NCI-H128 (cell line): Measurements from ENCODE around the gene HMCN1.

Experiments used
- DNase-seq: peaks from one replicate; lab custom pipeline; 2025; ENCODE audit not compliant: unreplicated experiment; lab: John Stamatoyannopoulos, UW

HMCN1 gene

DNA sequence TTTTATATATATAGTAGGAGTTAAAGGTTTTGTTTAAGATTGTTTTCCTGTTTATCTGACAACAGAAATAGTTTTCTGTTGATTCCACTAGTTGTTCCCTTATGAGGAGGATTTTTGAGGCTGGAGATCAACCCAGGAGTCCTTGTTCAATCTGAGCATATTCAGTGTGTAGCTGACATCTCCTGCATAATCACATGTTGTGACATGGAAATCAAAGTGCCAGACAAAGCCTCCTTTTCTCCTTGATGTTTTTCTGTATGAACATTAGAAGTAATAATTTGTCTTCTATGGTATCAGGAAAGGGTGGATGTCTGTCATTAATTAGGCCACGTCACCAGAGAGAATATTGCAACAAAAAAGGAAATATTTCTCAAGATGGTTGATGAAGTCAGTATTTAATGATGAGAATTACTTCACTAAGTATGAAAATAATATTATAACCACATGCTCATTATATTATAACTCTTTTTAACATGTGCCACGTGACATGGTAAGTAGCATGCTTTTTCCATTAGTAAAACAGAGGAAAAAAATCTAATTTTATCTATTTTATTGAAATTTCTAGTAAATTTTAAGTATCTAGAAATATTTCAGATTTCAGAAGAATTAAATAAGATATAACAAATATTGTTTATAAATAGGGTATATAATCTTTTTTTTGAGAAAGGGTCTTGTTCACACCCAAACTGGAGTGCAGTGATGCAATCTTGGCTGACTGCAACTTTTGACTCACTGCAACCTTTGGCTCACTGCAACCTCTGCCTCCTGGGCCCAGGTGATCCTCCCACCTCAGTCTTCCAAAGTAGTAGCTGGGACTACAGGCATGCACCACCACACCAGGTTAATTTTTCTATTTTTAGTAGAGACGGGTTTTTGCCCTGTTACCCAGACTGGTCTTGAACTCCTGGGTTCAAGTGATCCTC is 223.5 kb downstream of the HMCN1 start:
- DNase-seq = no peak

DNA sequence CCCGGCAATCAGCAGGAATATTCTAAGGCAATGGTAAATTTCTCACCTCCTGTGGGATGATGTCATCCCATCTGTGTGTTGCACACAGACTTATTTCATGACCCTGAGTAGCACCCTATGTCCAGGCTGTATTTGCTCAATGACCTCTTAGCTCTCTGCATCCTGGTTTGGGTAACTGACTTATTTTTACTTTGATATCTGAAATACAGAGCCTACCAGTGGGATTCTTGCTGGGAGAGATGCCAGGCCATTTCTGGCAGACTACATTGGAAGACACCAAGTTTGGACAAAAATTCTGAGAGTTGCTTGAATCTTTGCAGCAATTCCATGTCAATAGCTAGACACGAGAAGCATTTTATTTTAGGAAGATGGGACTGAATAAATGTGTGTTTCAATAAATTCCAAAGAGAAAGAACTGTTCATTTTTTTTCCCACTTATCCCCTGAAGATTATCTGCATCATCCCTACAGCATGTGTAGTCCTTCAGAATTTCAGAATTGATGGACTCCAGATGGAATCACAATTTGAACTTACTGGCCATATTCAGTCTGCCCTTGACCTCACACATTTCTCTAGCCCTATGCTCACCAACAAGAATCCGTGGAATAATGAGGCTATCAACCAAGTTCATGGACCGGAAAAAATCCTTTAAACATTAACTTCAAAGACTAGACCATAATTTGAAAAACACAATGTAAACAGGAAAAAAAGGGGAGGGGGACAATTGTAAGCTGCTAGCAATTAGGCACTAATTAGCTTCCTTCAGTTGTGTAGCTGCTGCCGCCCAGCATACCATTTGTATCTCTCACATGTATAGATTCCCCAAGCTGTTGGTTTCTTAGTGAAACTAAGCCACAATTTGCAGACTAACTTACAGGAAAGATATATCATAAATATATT is 226.5 kb downstream of the HMCN1 start:
- no peak for DNase-seq

DNA sequence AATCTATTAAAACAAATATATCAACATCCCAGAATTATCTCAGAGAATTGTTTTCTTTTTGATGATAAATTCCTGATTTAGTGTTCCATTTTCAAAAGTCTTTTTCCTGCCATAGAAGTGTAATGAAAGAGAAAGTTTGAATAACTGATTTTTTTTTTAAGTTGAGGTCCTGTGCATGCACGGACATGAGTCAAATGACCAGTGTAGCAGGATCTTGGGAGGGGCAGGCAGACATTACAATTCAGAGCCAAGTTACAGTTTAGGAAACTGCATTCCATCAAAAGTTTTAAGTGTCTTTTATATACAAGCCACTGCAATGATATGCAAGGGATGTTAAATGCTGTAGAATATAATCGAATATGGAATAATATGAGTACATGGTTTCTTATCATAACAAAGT is 227.5 kb downstream of the HMCN1 start:
- DNase-seq = no peak

DNA sequence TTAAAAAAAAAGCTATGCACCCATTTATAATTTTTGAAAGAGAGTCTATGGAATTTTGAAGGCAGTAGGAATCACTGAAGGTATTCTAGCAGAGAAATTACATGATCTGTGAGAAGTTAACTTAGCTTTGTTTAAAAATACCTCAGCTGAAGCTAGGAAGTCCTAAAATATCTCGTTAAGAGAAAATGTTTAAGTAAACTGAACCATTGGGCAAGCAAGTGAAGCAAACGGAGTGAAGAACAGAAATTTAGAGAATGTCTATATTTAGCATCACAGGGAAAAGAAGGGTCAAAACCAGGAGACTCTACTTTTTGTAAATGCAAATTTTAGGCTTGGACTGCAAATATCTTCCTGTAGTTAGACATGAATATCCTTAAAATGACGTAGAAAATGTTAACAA is 230.8 kb downstream of the HMCN1 start:
- no peak for DNase-seq

DNA sequence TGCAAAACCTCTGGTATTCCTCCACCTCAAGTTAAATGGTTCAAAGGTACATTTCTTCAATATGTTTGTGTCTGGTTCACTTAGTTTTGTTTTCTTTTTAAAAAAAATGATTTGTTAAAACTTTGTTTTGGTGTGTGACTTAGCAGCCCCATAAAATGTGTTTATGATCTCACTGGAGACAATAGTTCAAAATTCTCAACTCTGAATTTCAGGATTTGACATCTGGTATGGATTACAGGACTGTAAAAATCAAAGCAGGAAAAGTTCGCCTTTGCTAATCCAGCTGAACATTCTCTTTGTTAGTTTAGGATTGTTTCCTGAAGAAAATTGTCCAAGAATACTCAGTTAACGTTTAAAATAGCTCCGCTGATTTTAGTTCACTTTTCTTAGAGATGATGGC is 231.7 kb downstream of the HMCN1 start:
- DNase-seq = no peak

DNA sequence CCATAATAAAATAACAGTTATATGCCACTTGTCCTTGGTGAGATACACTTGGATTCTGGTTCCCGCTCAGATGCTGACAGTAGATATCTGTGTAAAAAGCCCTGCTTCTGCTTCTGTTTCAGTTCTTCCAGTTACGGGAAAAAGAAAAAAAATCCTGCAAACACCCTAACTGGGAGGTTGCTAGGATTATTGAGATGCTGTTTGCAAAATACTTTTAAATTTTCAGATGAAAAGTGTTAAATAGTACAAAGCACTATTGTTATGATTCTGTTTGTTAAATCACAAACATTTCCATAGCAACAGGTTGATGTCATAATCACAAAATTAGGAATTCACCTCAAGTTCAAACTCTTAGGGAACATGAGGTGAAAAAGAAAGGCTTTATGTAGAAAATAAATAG is 232.3 kb downstream of the HMCN1 start:
- DNase-seq = no peak

DNA sequence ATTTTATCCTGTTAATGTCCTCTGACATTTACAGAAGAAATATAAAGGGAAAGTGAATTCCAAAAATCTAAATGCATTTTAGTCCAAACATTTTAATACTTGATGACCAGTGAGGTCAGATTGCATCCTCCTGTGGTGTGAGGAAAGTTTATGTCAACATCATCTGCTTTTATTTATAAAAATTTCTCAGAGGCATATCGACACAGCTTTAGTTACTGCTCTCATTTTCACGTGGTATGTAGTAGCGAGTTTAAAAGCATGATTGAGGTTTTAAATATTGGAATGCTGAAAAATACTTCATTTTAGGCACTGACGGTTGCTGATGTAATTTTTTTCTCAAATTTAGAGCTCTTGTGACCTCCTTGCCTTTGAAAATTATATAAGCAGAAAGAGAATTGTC is 234.8 kb downstream of the HMCN1 start:
- no peak for DNase-seq

DNA sequence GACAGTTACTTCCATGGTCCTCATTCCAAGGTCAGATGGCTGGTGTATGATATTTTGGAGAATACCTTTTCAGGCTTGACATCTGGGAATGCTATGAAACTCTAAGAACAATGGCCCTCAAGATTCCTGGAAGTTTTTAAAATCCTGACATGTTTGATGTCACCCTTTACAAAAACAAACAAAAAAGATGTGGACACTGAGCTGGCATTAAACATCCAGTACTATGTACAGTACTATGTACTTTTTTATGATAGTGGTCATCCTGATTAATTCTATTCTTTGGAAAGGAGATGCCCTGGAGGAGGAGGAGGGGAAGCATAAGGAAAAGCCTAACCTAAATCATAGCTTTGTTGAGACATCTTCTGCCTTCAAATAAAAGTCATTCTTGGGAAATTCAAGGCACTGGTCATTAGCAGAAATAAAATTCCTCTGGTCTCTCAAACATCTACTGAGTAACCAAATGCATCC is 235.4 kb downstream of the HMCN1 start:
- no peak for DNase-seq

DNA sequence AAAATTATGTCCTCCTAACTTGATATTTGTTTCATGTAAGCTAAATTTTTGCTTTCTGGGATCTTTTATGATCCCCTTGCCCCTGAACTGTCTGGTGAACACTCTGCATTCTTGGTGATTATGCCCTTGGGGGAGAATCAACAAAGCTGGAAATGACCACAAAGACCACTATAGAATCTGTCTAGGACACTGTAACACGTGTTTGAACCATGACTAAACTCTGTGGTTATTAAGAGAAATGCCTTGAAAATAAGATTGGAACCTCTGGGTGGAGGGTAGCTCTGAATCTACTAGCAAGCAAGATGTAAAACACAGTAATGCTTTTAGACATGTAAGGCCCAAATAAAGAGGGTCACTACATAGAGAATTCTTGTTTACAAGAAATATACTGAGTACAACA is 237.5 kb downstream of the HMCN1 start:
- no peak for DNase-seq

DNA sequence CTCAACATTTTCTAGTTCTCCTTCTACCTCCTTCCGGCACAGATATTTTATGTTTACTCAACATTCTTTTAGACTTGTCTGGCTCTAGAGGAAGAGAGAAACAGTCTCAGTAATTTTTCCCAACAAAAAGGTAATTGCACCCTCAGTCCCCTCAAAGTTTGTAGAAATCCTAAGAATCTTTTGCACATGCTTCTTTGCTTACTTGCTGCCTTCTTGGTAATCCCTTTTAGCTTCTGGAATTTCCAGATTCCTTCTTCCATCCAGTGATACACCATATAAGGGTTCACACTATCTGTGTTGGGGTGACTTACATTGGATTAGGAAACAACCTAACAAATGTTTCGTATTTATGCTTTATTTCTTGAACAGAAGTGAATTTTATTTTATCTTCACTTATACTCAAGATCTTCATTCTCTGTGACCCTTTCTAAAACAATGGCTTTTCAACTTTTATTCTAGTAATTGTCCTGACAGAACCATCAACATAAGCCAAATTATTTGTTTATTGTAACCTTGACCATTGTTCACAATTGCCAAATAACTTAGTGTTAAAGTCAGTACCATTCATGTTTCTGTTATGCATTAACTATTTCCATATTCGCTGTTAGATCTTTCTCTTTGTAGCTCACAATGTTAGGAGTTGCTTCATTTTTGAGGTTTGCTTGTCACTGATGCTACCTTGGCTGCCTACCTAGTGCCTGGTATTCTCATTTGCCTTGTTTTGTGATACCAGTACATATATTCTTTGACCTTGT is 238.1 kb downstream of the HMCN1 start:
- no peak for DNase-seq

DNA sequence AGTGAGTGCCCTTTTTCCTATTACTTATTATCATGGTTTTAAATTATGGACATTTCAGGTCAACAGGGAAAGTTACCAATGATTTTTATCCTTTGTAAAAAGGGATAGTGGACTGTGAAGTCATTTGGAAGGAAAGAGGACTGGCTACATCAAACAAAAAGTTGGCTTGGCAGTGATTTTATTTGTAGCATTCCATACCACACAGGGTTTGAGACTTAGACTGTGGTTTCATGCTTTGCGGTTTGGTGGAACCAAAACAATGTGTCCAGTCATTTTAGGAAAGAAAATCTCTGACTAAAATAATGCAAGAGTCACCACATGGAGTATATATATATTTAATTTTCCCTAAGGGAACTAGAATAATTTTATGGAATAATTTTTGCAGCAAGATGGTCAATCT is 239.5 kb downstream of the HMCN1 start:
- DNase-seq = no peak

DNA sequence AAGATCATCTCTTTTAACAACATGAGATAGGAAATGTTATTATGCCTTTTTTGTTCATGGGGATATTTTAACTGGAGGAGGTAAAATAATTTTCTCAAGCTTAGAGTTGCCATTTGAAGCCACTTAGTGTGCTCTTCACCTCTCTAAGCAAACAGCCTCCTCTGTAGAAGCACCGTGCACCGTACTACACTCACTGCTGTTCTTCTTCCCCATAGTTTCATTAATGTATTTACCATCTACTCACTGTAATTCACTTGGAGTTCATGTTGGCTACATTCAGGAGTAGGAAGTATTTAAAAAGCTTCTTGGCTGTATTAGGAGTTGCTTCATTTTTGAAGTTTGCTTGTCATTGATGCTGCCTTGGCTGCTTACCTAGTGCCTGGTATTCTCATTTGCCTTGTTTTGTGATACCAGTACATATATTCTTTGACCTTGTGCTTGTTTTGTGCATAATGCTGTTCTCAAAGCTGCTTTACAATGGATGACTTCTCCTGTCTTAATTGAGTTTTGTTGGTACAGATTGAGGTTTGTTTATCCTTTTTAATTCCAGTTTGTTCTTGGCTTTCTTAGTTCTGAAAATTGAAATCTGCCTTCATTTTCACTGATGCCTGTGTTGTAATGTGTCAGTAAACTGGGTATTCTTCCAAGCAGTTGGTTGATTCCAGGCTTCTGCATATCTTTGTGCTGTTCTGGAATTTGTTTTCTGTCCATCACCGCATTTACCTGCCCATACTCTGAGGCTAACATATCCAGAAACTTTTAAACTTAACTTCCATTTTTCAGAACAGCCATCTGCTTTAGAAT is 240.4 kb downstream of the HMCN1 start:
- no peak for DNase-seq

DNA sequence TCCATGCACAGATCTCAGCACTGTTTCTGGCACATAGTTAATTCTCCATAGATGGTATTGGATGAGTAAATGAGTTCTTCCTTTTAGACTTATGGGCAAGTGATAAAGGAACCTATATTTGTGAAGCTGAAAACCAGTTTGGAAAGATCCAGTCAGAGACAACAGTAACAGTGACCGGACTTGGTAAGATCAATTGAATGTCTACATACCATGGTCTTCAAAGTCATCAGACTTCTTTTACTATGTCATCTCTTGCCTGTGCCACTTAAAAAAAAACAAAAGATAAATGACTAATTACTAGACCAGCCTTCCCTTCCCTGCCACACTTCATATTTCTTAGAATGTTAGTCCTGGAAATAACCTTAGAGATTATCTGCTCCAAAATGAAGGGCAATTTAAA is 246.7 kb downstream of the HMCN1 start:
- no peak for DNase-seq

DNA sequence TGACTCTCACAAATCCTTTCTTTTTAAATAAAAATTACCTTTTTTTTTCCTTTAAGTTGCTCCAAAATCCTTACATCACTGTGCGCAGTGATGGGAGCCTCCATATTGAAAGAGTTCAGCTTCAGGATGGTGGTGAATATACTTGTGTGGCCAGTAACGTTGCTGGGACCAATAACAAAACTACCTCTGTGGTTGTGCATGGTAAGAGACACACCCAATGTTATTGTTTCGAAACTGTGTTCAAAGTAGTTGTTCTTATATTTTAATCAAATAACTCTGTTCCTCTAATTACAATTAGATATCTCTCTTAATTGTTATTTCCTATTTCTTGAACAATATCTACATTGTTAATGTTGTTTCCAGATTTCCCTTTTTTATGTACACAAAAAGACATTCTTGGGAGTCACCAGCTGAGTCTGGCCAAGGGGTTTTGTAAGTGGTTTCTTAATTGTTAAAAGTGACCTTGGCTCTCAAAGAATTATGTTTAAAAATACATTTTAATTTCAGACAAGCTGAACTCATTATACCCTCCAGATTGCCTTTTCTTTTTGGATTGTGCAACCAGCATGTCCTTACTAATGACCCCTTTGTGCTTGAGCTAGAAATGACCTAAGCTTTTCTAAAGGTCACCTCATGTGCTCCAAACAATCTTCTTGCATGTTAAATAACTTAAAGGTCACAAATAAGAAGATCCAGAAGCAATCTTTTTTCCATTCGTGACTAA is 250.1 kb downstream of the HMCN1 start:
- DNase-seq = no peak

DNA sequence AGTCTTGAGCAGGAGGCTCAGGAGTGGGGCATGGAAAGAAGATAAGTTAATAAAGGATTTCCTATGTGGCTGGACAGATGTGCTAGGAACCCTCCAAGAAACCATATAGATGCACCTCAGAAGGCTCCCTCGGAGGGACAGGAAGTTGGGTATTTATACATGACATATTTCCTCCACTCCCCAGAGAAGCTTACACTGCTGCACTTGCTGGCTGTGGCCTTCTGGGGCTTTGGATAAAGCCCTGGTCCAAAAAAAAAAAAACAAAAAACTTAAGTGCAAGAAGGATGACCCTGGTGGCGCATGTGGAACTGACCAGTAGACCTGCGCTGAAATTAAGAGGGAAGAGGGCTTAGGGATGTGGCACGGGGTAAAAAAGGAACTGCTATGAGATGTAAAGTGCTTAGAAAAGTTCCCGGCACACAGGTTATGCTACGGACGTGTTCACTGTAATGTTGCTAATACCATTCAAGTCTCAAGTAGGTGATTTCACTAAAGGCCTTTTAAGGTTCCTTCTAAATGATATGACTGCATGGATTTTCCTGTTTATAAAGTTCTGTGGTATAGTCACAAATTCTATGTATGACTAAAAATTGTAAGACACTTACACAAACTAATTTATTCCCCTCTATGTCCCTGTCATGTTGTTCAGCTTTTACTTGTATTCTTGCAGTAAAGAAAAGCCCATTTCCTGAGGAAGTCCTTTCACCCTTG is 253.6 kb downstream of the HMCN1 start:
- DNase-seq = no peak

DNA sequence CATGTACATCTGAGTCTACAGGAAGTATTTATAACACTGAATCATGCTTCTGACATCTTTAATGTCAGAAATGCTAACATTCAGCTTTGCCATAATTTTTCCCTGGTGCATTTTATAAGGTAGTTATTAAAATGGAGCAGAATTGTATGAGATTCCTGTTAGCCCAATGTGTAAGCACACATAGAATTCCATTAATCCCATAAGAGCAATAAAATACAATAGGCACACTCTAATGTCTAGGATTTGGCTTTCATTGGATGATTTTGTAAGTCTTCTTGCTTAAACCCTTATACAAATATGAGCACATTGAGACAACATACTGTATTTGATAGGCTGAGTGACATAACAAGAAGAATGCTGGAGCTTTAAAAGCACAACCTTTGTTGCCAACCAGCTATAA is 256.4 kb downstream of the HMCN1 start:
- no peak for DNase-seq

DNA sequence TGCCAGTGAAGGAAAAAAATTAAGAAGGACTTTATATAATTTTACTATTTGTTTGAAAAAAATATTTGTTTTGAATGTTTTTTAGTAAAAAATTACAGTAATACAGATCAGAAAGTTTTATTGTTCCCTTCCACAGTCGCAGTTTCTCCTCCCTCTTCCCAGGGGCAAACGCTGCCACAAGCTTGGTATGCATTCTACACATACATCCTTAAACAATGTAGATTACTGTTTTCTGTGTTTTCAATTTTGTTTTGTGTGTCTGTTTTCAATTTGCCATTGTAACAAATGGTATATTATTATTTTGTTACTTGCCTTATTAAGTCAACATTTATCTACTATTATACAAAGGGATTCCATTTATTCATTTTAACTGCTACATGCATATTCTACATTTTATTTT is 257.1 kb downstream of the HMCN1 start:
- DNase-seq = no peak

DNA sequence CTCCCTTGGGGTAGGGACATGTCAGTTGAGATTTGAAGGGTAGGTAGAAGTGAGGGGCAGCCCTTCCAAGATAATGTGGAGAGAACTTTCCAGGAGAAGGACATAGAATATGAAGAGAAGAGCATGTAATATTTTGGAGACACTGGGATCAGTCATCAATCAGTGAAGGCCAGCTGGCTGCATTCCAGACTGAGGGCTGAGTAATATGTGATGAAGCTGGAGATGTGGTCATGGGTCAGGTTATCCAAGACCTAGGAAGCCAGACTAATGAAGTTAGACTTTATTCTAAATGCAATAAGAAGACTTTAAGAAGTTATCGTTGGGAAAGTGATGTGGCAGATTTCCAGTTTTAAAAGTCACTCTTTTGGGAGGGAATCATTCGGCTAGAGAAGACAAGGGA is 262.0 kb downstream of the HMCN1 start:
- DNase-seq = no peak

DNA sequence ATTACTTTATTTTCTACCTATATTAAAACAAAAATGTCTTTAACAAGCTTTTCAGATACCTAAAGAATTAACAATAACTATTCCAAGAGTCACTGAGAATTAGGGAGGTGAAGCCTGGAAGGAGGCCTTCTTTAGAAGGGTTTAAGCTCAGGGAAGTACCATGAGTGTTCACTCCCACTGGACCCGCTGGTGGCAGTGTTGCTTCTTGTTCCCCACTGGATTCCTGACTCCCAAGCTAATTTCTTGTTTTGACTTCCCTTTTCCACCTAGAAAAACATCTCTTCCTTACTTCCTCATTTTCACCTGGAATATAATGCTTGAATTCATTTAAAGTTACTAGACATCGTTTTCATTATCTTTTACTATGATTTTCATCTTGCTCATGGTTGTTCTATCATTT is 264.2 kb downstream of the HMCN1 start:
- no peak for DNase-seq
